GM19397 (cell line): ENCODE measurements around the gene WNK3.

ENCODE experiments used
- ATAC-seq: cut with Tn5 transposase; IDR thresholded peaks from one replicate; pipeline ENCODE4 v1.9.1; 2021; ENCODE audit warnings: mild to moderate bottlenecking, moderate library complexity; ENCODE audit not compliant: unreplicated experiment

The WNK3 gene

GRCh38 chrX:54171527-54172250 lies 186.2 kb downstream of the WNK3 start:
- no peak for ATAC-seq

- no peak for ATAC-seq
These were observed 186.8 kb downstream of the WNK3 start for GRCh38 chrX:54171091-54171490.

DNA sequence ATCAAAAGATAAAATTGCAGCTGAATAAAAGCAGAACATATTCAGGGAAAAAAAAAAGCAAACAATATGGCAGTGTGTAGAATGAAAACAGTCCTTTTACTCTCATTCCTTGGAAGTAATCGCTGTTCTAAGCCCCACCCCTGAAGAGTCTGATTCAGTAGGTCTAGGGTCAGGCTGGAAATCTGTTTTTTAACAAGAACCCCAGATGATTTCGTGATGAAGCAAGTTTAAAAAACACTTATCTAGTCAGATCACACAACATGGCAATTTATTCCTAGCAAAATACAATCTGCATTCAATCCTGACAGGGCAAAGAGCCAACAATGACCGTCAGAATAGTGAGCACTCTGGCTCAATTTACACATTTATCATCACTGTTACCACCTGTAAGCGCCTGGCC lies 190.9 kb downstream of the WNK3 start:
- ATAC-seq, result no peak

DNA sequence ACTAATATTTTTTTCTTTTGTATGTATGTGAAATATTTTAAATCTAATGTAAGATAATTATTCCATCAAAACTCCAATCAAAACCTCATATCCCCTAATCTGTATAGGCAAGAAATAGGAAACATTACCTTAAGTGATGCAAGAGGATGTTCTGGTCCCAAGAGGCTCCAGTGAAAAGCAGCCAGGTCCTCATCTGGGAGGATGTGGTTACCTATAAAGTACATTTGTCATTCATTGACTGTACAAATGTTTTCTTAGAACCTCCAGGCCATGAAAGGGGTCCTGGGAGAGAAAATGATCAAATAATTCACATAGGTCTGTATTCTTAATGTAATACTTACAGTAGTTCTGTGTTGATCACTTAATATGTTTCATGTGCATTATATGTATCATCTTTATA lies 200.3 kb downstream of the WNK3 start:
- ATAC-seq, result no peak
